ENCODE results near the gene WDR87.
"Not testable (repeated sequence)": the region's sequence is repeated elsewhere in the genome, so short reads cannot be mapped to it uniquely, and the experiment has no call there.

WDR87 gene

GRCh38 chr19:37877147-37877546, 29.2 kb downstream of the WDR87 start:
- no peak for DNase-seq (ENCODE audit: low read depth in 2 of 2)

- DNase-seq (ENCODE audit: low read depth in 2 of 2): no peak
Observed at GRCh38 chr19:37876032-37876431, 30.4 kb downstream of the WDR87 start.

GRCh38 chr19:37874784-37875183, 31.6 kb downstream of the WDR87 start:
- DNase-seq (ENCODE audit: low read depth in 2 of 2): no peak

- DNase-seq (ENCODE audit: low read depth in 2 of 2): no peak
Observed at GRCh38 chr19:37872383-37872782, 34.0 kb downstream of the WDR87 start.

GRCh38 chr19:37869766-37870340, 36.5 kb downstream of the WDR87 start:
- no peak for DNase-seq (ENCODE audit: low read depth in 2 of 2)

GRCh38 chr19:37867831-37868230, 38.6 kb downstream of the WDR87 start:
- DNase-seq (ENCODE audit: low read depth in 2 of 2): no peak

GRCh38 chr19:37865930-37866329, 40.5 kb downstream of the WDR87 start:
- DNase-seq (ENCODE audit: low read depth in 2 of 2): not testable (repeated sequence)

- no peak for DNase-seq (ENCODE audit: low read depth in 2 of 2)
Observed at GRCh38 chr19:37864501-37864900, 41.9 kb downstream of the WDR87 start.

- peak in 1 of 2 experiments; percentile 37 for DNase-seq (ENCODE audit: low read depth in 2 of 2)
Observed at GRCh38 chr19:37855098-37855497, 51.3 kb downstream of the WDR87 start.

- DNase-seq (ENCODE audit: low read depth in 2 of 2): no peak
Observed at GRCh38 chr19:37845932-37846331, 60.5 kb downstream of the WDR87 start.

All from stimulated activated CD4-positive, alpha-beta T cell treated with anti-CD3 and anti-CD28 coated beads, Interleukin-12 subunit alpha, Interleukin-12 subunit beta, amount 100 ng/mL, for 24 hours (primary cell).